OCI-LY3 (cell line): Measurements from ENCODE around the gene USF3.

Source experiments
- H2AFZ ChIP-seq: fragments of 200-600, 300-600 bp; shearing (Covaris generic); 2 replicates; pipeline ENCODE4 v1.6.0; 2014; ENCODE audit warnings: antibody characterized with exemption, low read depth, low read length
- H3K27ac ChIP-seq: fragments of 200-600, 300-600 bp; sonication (generic); 2 replicates; pipeline ENCODE4 v1.5.1; 2014; ENCODE audit warnings: mild to moderate bottlenecking, low read length, moderate library complexity, mixed read lengths
- H3K27me3 ChIP-seq: fragments of 200-600, 300-600 bp; sonication (generic); 2 replicates; pipeline ENCODE4 v1.6.1; 2014; ENCODE audit warnings: low read depth, low read length, mixed read lengths
- H3K36me3 ChIP-seq: fragments of 200-600, 300-600 bp; sonication (generic); replicated peaks from 2 replicates; pipeline ENCODE3; 2014; ENCODE audit warnings: low read depth, low read length, mixed read lengths
- H3K4me1 ChIP-seq: fragments of 300-600, 200-600 bp; sonication (generic); 2 replicates; pipeline ENCODE4 v1.6.1; 2014; ENCODE audit warnings: low read length, mixed read lengths
- H3K4me2 ChIP-seq: fragments of 200-600, 300-600 bp; sonication (generic); 2 replicates; pipeline ENCODE4 v1.6.1; 2014; ENCODE audit warnings: low read length, mixed read lengths
- H3K4me3 ChIP-seq: fragments of 300-600, 200-600 bp; sonication (generic); 2 replicates; pipeline ENCODE4 v1.5.1; 2014; ENCODE audit warnings: antibody characterized with exemption, mild to moderate bottlenecking, low read length, moderate library complexity
- H3K79me2 ChIP-seq: fragments of 300-600, 200-600 bp; shearing (Covaris generic); 2 replicates; pipeline ENCODE4 v1.6.1; 2014; ENCODE audit warnings: mild to moderate bottlenecking, low read length, mixed read lengths
- H3K9ac ChIP-seq: fragments of 300-600, 200-600 bp; shearing (Covaris generic); 2 replicates; pipeline ENCODE4 v1.6.0; 2014; ENCODE audit warnings: mild to moderate bottlenecking, low read length, moderate library complexity
- H3K9me3 ChIP-seq: fragments of 200-600, 300-600 bp; shearing (Covaris generic); 2 replicates; pipeline ENCODE4 v1.6.1; 2014; ENCODE audit warnings: low read length, mixed read lengths; ENCODE audit not compliant: insufficient read depth
- H4K20me1 ChIP-seq: fragments of 200-600, 300-600 bp; sonication (generic); 2 replicates; pipeline ENCODE4 v1.6.1; 2016; ENCODE audit warnings: low read length, mixed read lengths; ENCODE audit not compliant: insufficient read depth
- CTCF ChIP-seq: fragments of 200-600, 300-600 bp; sonication (generic); IDR thresholded peaks from 2 replicates; pipeline ENCODE4 v1.5.1; 2014; ENCODE audit warnings: antibody characterized with exemption, low read length, low read depth
- EZH2phosphoT487 ChIP-seq: fragments of 200-600 bp; shearing (Covaris generic); IDR thresholded peaks from 2 replicates; pipeline ENCODE4 v1.6.1; 2018; ENCODE audit warnings: antibody characterized with exemption, mixed run types, low read depth

The USF3 gene

GRCh38 chr3:113626503-113627371, 69.7 kb downstream of the USF3 start:
- no peaks in the 10 kb centered on the region for H3K27me3 ChIP-seq
- peak overlapping the region; percentile 54 for H3K9ac ChIP-seq
- TF ChIP-seq EZH2phosphoT487 = no peak
- peak; percentile 94 for TF ChIP-seq CTCF
- H3K36me3 ChIP-seq = no peaks in the 10 kb centered on the region
- H3K4me3 ChIP-seq = peak overlapping the region; percentile 80
- peaks cover 42% of the 10 kb centered on the region for H3K4me1 ChIP-seq
- H3K4me2 ChIP-seq = peak overlapping the region; percentile 90
- H2AFZ ChIP-seq = peak overlapping the region; percentile 77
- H4K20me1 ChIP-seq = no peaks in the 10 kb centered on the region
- no peak overlapping the region for H3K27ac ChIP-seq
- no peaks in the 10 kb centered on the region for H3K79me2 ChIP-seq
- no peaks in the 10 kb centered on the region for H3K9me3 ChIP-seq

GRCh38 chr3:113625834-113626233, 70.6 kb downstream of the USF3 start:
- Histone ChIP-seq H3K36me3 (no peaks in the 10 kb centered on the region), H3K79me2 (no peaks in the 10 kb centered on the region), H3K27me3 (no peaks in the 10 kb centered on the region), H3K4me2 (peak overlapping the region; percentile 90), H3K4me1 (peaks cover 33% of the 10 kb centered on the region), H3K27ac (no peak overlapping the region), H3K9ac (peak overlapping the region; percentile 54), H2AFZ (peak overlapping the region; percentile 77), H3K9me3 (no peaks in the 10 kb centered on the region), H4K20me1 (no peaks in the 10 kb centered on the region), H3K4me3 (peak overlapping the region; percentile 80)
- TF ChIP-seq EZH2phosphoT487 = no peak
- TF ChIP-seq CTCF = no peak

- H3K4me1 ChIP-seq = peaks cover 32% of the 10 kb centered on the region
- H3K27ac ChIP-seq = no peak overlapping the region
- H3K4me2 ChIP-seq = no peak overlapping the region
- no peaks in the 10 kb centered on the region for H3K9me3 ChIP-seq
- H3K27me3 ChIP-seq = no peaks in the 10 kb centered on the region
- no peaks in the 10 kb centered on the region for H4K20me1 ChIP-seq
- no peak for TF ChIP-seq CTCF
- no peak for TF ChIP-seq EZH2phosphoT487
- H3K36me3 ChIP-seq = no peaks in the 10 kb centered on the region
- H3K79me2 ChIP-seq = no peaks in the 10 kb centered on the region
- no peak overlapping the region for H3K4me3 ChIP-seq
- no peak overlapping the region for H3K9ac ChIP-seq
- no peak overlapping the region for H2AFZ ChIP-seq
These were observed 72.6 kb downstream of the USF3 start for GRCh38 chr3:113623811-113624210.

GRCh38 chr3:113623324-113623723, 73.1 kb downstream of the USF3 start:
- Histone ChIP-seq H2AFZ (no peak overlapping the region), H3K27me3 (no peaks in the 10 kb centered on the region), H3K4me3 (no peak overlapping the region), H4K20me1 (no peaks in the 10 kb centered on the region), H3K4me2 (no peak overlapping the region), H3K79me2 (no peaks in the 10 kb centered on the region), H3K27ac (no peak overlapping the region), H3K36me3 (no peaks in the 10 kb centered on the region), H3K4me1 (peaks cover 32% of the 10 kb centered on the region), H3K9me3 (no peaks in the 10 kb centered on the region), H3K9ac (no peak overlapping the region)
- TF ChIP-seq EZH2phosphoT487 = no peak
- no peak; the same call in 1 of the 2 replicates for TF ChIP-seq CTCF
